Activated CD8-positive, alpha-beta T cell treated with anti-CD3 and anti-CD28 coated beads, Interleukin-2, amount 10 ng/mL, durations not matched to agents 7 days and 5 days (primary cell): ENCODE measurements around the gene OTOL1. TPM values are rescaled to one million over a fixed set of nuclear protein-coding genes. Genes with fewer than 3 reads are reported as not detected.

Experiments used
- ATAC-seq: fragments of 150-1000 bp; cut with Tn5 transposase; one replicate; pipeline ENCODE4 v1.10.0; 2021; ENCODE audit warnings: moderate library complexity
- CTCF ChIA-PET: fragments of 350-600 bp; sonication (Branson Sonifier 250); formaldehyde crosslinking; loops from one replicate; lab custom pipeline; 2021; ENCODE audit warnings: antibody characterized with exemption; lab: Charles Lee
- POLR2A ChIA-PET: fragments of 350-600 bp; sonication (Branson Sonifier 250); formaldehyde crosslinking; loops from one replicate; lab custom pipeline; 2021; ENCODE audit warnings: antibody characterized with exemption; lab: Charles Lee
- DNase-seq: peaks from one replicate; pipeline ENCODE4 v3.0.0-alpha.2; 2020
- H3K27ac Mint-ChIP-seq: one replicate; pipeline ENCODE4 v1.8.0; 2021; ENCODE audit warnings: mild to moderate bottlenecking, mixed read lengths
- H3K27me3 Mint-ChIP-seq: one replicate; pipeline ENCODE4 v1.8.0; 2021; ENCODE audit warnings: low read depth, mixed read lengths
- H3K36me3 Mint-ChIP-seq: one replicate; pipeline ENCODE4 v1.8.0; 2021; ENCODE audit warnings: low read depth, mixed read lengths
- H3K4me1 Mint-ChIP-seq: one replicate; pipeline ENCODE4 v1.8.0; 2021; ENCODE audit warnings: low read depth, mixed read lengths
- H3K4me3 Mint-ChIP-seq: one replicate; pipeline ENCODE4 v1.8.0; 2021; ENCODE audit warnings: mild to moderate bottlenecking, mixed read lengths
- H3K9me3 Mint-ChIP-seq: one replicate; pipeline ENCODE4 v1.8.0; 2022; ENCODE audit warnings: mixed read lengths; ENCODE audit not compliant: insufficient read depth
- total RNA-seq, 2 experiments: library from RNA; stranded (reverse); gene quantifications; one replicate each; pipeline ENCODE4 v1.2.3, GENCODE V29; 2021

Gene OTOL1
- total RNA-seq, 2 experiments from 2014 or later: not detected

DNA sequence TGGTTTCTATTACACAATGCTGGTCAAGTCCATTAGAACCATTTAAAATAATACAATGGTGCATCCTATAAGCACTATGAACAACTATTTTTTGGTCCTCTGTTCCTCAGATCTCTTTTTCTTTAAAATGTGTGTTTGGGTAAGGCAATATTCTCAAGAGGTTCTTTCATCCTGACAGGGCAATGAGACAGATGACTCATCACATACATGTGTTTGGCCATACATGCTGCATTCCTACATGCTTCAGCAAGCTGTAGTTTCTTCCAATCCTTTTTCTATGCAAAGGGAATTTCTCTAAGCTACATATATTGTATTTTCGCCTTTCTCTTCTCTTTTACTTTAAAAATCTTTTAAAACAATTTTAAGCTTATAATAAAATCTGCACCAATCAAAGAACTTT, 52.7 kb downstream of the OTOL1 start:
- Mint-ChIP-seq H3K4me1 (no peaks in the 10 kb centered on the region), H3K9me3 (no peaks in the 10 kb centered on the region), H3K27ac (no peak overlapping the region), H3K36me3 (no peaks in the 10 kb centered on the region), H3K27me3 (no peaks in the 10 kb centered on the region), H3K4me3 (no peak overlapping the region)
- DNase-seq: no peak
- no peak for ATAC-seq
- CTCF ChIA-PET: no interaction called here
- POLR2A ChIA-PET: no interaction called here

- no peak for ATAC-seq
- Mint-ChIP-seq H3K27ac (no peak overlapping the region), H3K27me3 (no peaks in the 10 kb centered on the region), H3K36me3 (no peaks in the 10 kb centered on the region), H3K9me3 (no peaks in the 10 kb centered on the region), H3K4me1 (no peaks in the 10 kb centered on the region), H3K4me3 (no peak overlapping the region)
- CTCF ChIA-PET: no interaction called here
- no peak for DNase-seq
- POLR2A ChIA-PET: no interaction called here
Observed at GRCh38 chr3:161550491-161551195, 54.0 kb downstream of the OTOL1 start.

- Mint-ChIP-seq H3K9me3 (no peaks in the 10 kb centered on the region), H3K27ac (no peak overlapping the region), H3K36me3 (no peaks in the 10 kb centered on the region), H3K27me3 (no peaks in the 10 kb centered on the region), H3K4me3 (no peak overlapping the region), H3K4me1 (no peaks in the 10 kb centered on the region)
- ChIA-PET CTCF (no interaction called here), POLR2A (no interaction called here)
- DNase-seq (no peak), ATAC-seq (no peak)
Observed at GRCh38 chr3:161551697-161552096, 55.1 kb downstream of the OTOL1 start.

- no peaks in the 10 kb centered on the region for H3K27me3 Mint-ChIP-seq
- no peaks in the 10 kb centered on the region for H3K4me1 Mint-ChIP-seq
- H3K36me3 Mint-ChIP-seq: no peaks in the 10 kb centered on the region
- no peaks in the 10 kb centered on the region for H3K9me3 Mint-ChIP-seq
- H3K27ac Mint-ChIP-seq: no peak overlapping the region
- ChIA-PET POLR2A (no interaction called here), CTCF (interaction anchor here (0.6 kb wide), 1 partner anchor 920 kb away, joined by 3 read pairs; no protein-coding TSS in a partner anchor)
- no peak for ATAC-seq
- H3K4me3 Mint-ChIP-seq: no peak overlapping the region
- no peak for DNase-seq
Observed at GRCh38 chr3:161552984-161553560, 56.5 kb downstream of the OTOL1 start.

Other genes starting within 250 kb of the OTOL1 start
- gene SPTSSB, start 125.3 kb upstream of the OTOL1 start, total RNA-seq: not detected